Panc1 (cell line): Measurements from ENCODE around the gene FOXK2. TPM values are rescaled to one million over a fixed set of nuclear protein-coding genes. Genes with fewer than 3 reads are reported as not detected.
A peak's percentile ranks its signal among the peaks of the same experiment; 100 is the strongest.

Source experiments
- ATAC-seq: fragments of 200-7000 bp; cut with Tn5 transposase; 2 replicates; pipeline ENCODE4 v1.9.1; 2020; ENCODE audit warnings: mild to moderate bottlenecking, moderate library complexity
- BruUV-seq: library from RNA; stranded (reverse); fragments of 400-500 nt; replicated peaks from 2 replicates; lab custom pipeline; 2021; lab: Mats Ljungman, UMichigan
- CTCF ChIA-PET: fragments of 300-600 bp; sonication (Branson Sonifier 250); formaldehyde crosslinking; loops from one replicate; lab custom pipeline; 2022; ENCODE audit warnings: antibody characterized with exemption; lab: Charles Lee
- POLR2A ChIA-PET: fragments of 300-600 bp; sonication (Branson Sonifier 250); formaldehyde crosslinking; loops from one replicate; lab custom pipeline; 2022; ENCODE audit warnings: antibody characterized with exemption; lab: Charles Lee
- DNase-seq: peaks from one replicate; pipeline ENCODE4 v3.0.0-alpha.2; 2010; ENCODE audit warnings: low read depth, low spot score
- H3K27ac ChIP-seq: 2 replicates; pipeline ENCODE4 v1.5.1; 2011; ENCODE audit warnings: mild to moderate bottlenecking, low read length, inconsistent platforms
- H3K27me3 ChIP-seq: fragments of 200-500 bp; sonication (Bioruptor generic); 2 replicates; pipeline ENCODE4 v1.6.0; 2014; ENCODE audit warnings: low read length, inconsistent platforms; ENCODE audit not compliant: control insufficient read depth, insufficient read depth
- H3K36me3 ChIP-seq: fragments of 200-500 bp; sonication (Bioruptor generic); 2 replicates; pipeline ENCODE4 v1.5.1; 2014; ENCODE audit warnings: inconsistent platforms, mild to moderate bottlenecking, low read length, moderate library complexity; ENCODE audit not compliant: control insufficient read depth, insufficient read depth
- H3K4me1 ChIP-seq: 2 replicates; pipeline ENCODE4 v1.5.1; 2011; ENCODE audit warnings: inconsistent platforms, mild to moderate bottlenecking, low read length, moderate library complexity; ENCODE audit not compliant: control insufficient read depth, insufficient read depth
- H3K4me3 ChIP-seq, 2 experiments: 2 replicates each; pipeline ENCODE4 v1.5.1; 2011 to 2012; ENCODE audit warnings: low read depth in 2 of 2, low read length in 2 of 2, mild to moderate bottlenecking in 2 of 2, inconsistent platforms in 1 of 2, moderate library complexity in 1 of 2
- H3K9me3 ChIP-seq: fragments of 200-500 bp; sonication (Bioruptor generic); 2 replicates; pipeline ENCODE4 v1.5.1; 2014; ENCODE audit warnings: low read depth, mild to moderate bottlenecking, inconsistent platforms, low read length, moderate library complexity; ENCODE audit not compliant: control insufficient read depth, insufficient read depth
- CTCF ChIP-seq: fragments of 450-650 bp; IDR thresholded peaks from 2 replicates; pipeline ENCODE4 v1.5.1; 2017; ENCODE audit warnings: mild to moderate bottlenecking
- POLR2AphosphoS5 ChIP-seq: IDR thresholded peaks from 2 replicates; pipeline ENCODE4 v1.6.1; 2012; ENCODE audit warnings: mild to moderate bottlenecking, low read depth, low read length, moderate library complexity
- REST ChIP-seq, 2 experiments: IDR thresholded peaks; 2 replicates each; pipeline ENCODE4 v1.6.1; 2011 to 2012; ENCODE audit warnings: low read depth in 2 of 2, control low read depth in 1 of 2, low read length in 1 of 2, mild to moderate bottlenecking in 1 of 2, moderate library complexity in 1 of 2; ENCODE audit not compliant: insufficient read depth in 1 of 2
- SIN3A ChIP-seq: IDR thresholded peaks from 2 replicates; pipeline ENCODE4 v1.6.1; 2012; ENCODE audit warnings: low read depth, mild to moderate bottlenecking, low read length, moderate library complexity, borderline replicate concordance; ENCODE audit not compliant: insufficient read depth
- TCF7L2 ChIP-seq: IDR thresholded peaks from 2 replicates; pipeline ENCODE4 v1.6.1; 2011; ENCODE audit warnings: mild to moderate bottlenecking, low read depth, low read length, inconsistent platforms
- in situ Hi-C: cut with HindIII; loops from 2 replicates; pipeline ENCODE4 v1.10.0; 2016; ENCODE audit warnings: low sequenced_read_pairs, low pct_unique_long_range_greater_than_20kb
- intact Hi-C: fragments of 100-400 bp; cut with micrococcal nuclease; formaldehyde crosslinking; loops from one replicate; pipeline ENCODE4 v1.10.0; 2022; ENCODE audit not compliant: unreplicated experiment
- total RNA-seq: library from RNA; stranded (reverse); gene quantifications from one replicate; pipeline ENCODE4 v1.2.1, GENCODE V29; 2021; ENCODE audit not compliant: unreplicated experiment

FOXK2 gene
- total RNA-seq, 1 experiment from 2014 or later: 143 TPM

- ATAC-seq: no peak
- CTCF ChIA-PET: interaction anchor here (0.8 kb wide), 1 partner anchor 12 kb away, joined by 4 read pairs; no protein-coding TSS in a partner anchor
- in situ Hi-C loops: no loop called here
Observed at GRCh38 chr17:82542439-82542838, 22.9 kb downstream of the FOXK2 start.

GRCh38 chr17:82544431-82545070 lies 25.0 kb downstream of the FOXK2 start:
- Histone ChIP-seq H3K9me3 (no peaks in the 10 kb centered on the region), H3K27me3 (no peaks in the 10 kb centered on the region), H3K4me3 (no peak overlapping the region), H3K36me3 (no peaks in the 10 kb centered on the region), H3K27ac (no peak overlapping the region), H3K4me1 (peaks cover 15% of the 10 kb centered on the region)
- BruUV-seq: no TSS peak
- TF ChIP-seq POLR2AphosphoS5 (no peak), TCF7L2 (no peak), CTCF (no peak)
- DNase-seq: no peak
- ChIA-PET CTCF (no interaction called here), POLR2A (interaction anchor here (0.6 kb wide), 2 partner anchors 9 to 35 kb away, joined by 3 to 14 read pairs; no protein-coding TSS in a partner anchor)
- intact Hi-C loops (no loop called here), in situ Hi-C loops (no loop called here)
- no peak for ATAC-seq

More at GRCh38 chr17:82542439-82542838, 22.9 kb downstream of the FOXK2 start:
- no peak overlapping the region for H3K27ac ChIP-seq
- DNase-seq: no peak
- H3K36me3 ChIP-seq: no peaks in the 10 kb centered on the region
- no peak for TF ChIP-seq REST (IDR thresholded peaks at IDR 0.05; ENCODE audit: insufficient read depth in 1 of 2, low read depth in 2 of 2, low read length in 1 of 2)
- intact Hi-C loops: no loop called here
- POLR2A ChIA-PET: no interaction called here
- H3K4me1 ChIP-seq: no peaks in the 10 kb centered on the region
- no peaks in the 10 kb centered on the region for H3K27me3 ChIP-seq
- no peak overlapping the region for H3K4me3 ChIP-seq
- H3K9me3 ChIP-seq: no peaks in the 10 kb centered on the region
- BruUV-seq: no TSS peak

- POLR2A ChIA-PET: interaction anchor here (0.6 kb wide), 2 partner anchors 10 to 34 kb away, joined by 3 to 14 read pairs; no protein-coding TSS in a partner anchor
Observed at GRCh38 chr17:82545071-82545462, 25.5 kb downstream of the FOXK2 start.

More at GRCh38 chr17:82545071-82545462, 25.5 kb downstream of the FOXK2 start:
- no peak for DNase-seq
- Histone ChIP-seq H3K36me3 (no peaks in the 10 kb centered on the region), H3K9me3 (no peaks in the 10 kb centered on the region), H3K27ac (no peak overlapping the region), H3K4me1 (peaks cover 20% of the 10 kb centered on the region), H3K27me3 (no peaks in the 10 kb centered on the region), H3K4me3 (no peak overlapping the region)
- CTCF ChIA-PET: no interaction called here
- no peak for ATAC-seq
- in situ Hi-C loops: no loop called here
- TF ChIP-seq REST (IDR thresholded peaks at IDR 0.05; ENCODE audit: insufficient read depth in 1 of 2, low read depth in 2 of 2, low read length in 1 of 2) (no peak), POLR2AphosphoS5 (no peak), TCF7L2 (no peak), SIN3A (no peak), CTCF (no peak)
- intact Hi-C loops: no loop called here
- TSS peak; percentile 1 for BruUV-seq
